Sigmoid colon (tissue), 7 donors: Measurements from ENCODE around the gene SHLD2. TPM values are rescaled to one million over a fixed set of nuclear protein-coding genes. Genes with fewer than 3 reads are reported as not detected.
"Not testable (repeated sequence)": the region's sequence is repeated elsewhere in the genome, so short reads cannot be mapped to it uniquely, and the experiment has no call there.

Experiments
- DNase-seq: peaks from one replicate; pipeline ENCODE4 v3.0.0-alpha.2; 2019
- H3K27ac ChIP-seq, 4 donors: fragments of 200-600 bp; sonication (generic); one replicate each; pipeline ENCODE4 v1.5.1; 2016 to 2019; ENCODE audit warnings: mild to moderate bottlenecking in 1 of 4
- H3K27me3 ChIP-seq, 3 donors: fragments of 200-600 bp; sonication (generic); one replicate each; pipeline ENCODE4 v1.5.1; 2019; ENCODE audit warnings: mild to moderate bottlenecking in 1 of 3
- H3K36me3 ChIP-seq, 4 donors: fragments of 200-600 bp; sonication (generic); one replicate each; pipeline ENCODE4 v1.5.1; 2016 to 2019
- H3K4me1 ChIP-seq, 4 donors: fragments of 200-600 bp; sonication (generic); one replicate each; pipeline ENCODE4 v1.5.1; 2017 to 2019
- H3K4me3 ChIP-seq, 4 donors: fragments of 200-600 bp; sonication (generic); one replicate each; pipeline ENCODE4 v1.5.1; 2017 to 2019; ENCODE audit warnings: mild to moderate bottlenecking in 2 of 4, moderate library complexity in 1 of 4
- H3K9me3 ChIP-seq, 4 donors: fragments of 200-600 bp in 3 of 4; sonication (generic) in 3 of 4; one replicate each; pipeline versions ENCODE4 v1.5.1 to v1.6.1; 2013 to 2019
- CTCF ChIP-seq, 4 experiments: fragments of 450-650 bp in 3 of 4; fragments of 200-600 bp in 1 of 4; IDR thresholded peaks; one replicate each; pipeline ENCODE4 v1.5.1; 2016 to 2019; ENCODE audit warnings: antibody characterized with exemption in 4 of 4, mild to moderate bottlenecking in 3 of 4, moderate library complexity in 2 of 4
- EP300 ChIP-seq, 4 donors: sonication (generic); formaldehyde crosslinking; IDR thresholded peaks; one replicate each; pipeline ENCODE4 v1.6.1; 2017; ENCODE audit warnings: antibody characterized with exemption in 4 of 4
- POLR2A ChIP-seq, 2 donors: fragments of 450-650 bp; IDR thresholded peaks; one replicate each; pipeline ENCODE4 v1.6.1; 2016; ENCODE audit warnings: antibody characterized with exemption in 2 of 2, mild to moderate bottlenecking in 2 of 2, moderate library complexity in 2 of 2
- POLR2AphosphoS5 ChIP-seq, 4 donors: sonication (generic); formaldehyde crosslinking; IDR thresholded peaks; one replicate each; pipeline ENCODE4 v1.6.1; 2017; ENCODE audit warnings: antibody characterized with exemption in 4 of 4
- WGBS, 2 donors: extraction: QIAGEN DNeasy Blood & Tissue Kit; methylation state at CpG; one replicate each; pipeline ENCODE4 v1.1.7; 2013; 5-methylcytosine and 5-hydroxymethylcytosine counted together
- intact Hi-C: fragments of 100-400 bp; cut with DNase I; formaldehyde crosslinking; loops from one replicate; pipeline ENCODE4 v1.15.1; 2023
- polyA plus RNA-seq, 3 donors: library from polyadenylated mRNA; stranded (reverse); fragments of 200-250 nt; gene quantifications; one replicate each; pipeline ENCODE4 v1.2.3, GENCODE V29; 2013
- total RNA-seq, 4 donors: library from RNA; depleted of rRNA; stranded (reverse); fragments of >200 nt; gene quantifications; one replicate each; pipeline ENCODE4 v1.1.0, GENCODE V29; 2016
- donor health status: healthy with polysubstance abuse.
- donor health status: Bipolar disorder and iron deficiency.
- donor health status: healthy.

SHLD2 gene
- total and polyA plus RNA-seq, 7 donors, result 18.8 to 27.0 (median 22.2) TPM

GRCh38 chr10:87092861-87093631, 2.0 kb upstream of the SHLD2 start:
- TF ChIP-seq POLR2A (IDR thresholded peaks at IDR 0.05) (no peak), POLR2AphosphoS5 (IDR thresholded peaks at IDR 0.05) (no peak)
- Histone ChIP-seq H3K36me3 (peaks cover 0 to 7% (median 2%) of the 10 kb centered on the region in 4 donors), H3K4me1 (peaks cover 0 to 57% (median 42%) of the 10 kb centered on the region in 4 donors), H3K27ac (peak overlapping the region; percentile 94 to 98 (median 96)), H3K4me3 (peak overlapping the region; percentile 54 to 91 (median 78)), H3K9me3 (no peaks in the 10 kb centered on the region), H3K27me3 (no peaks in the 10 kb centered on the region)
- intact Hi-C loops, result loop anchor here (10.0 kb wide), 1 partner anchor 408 kb away; no protein-coding TSS in a partner anchor
- WGBS, 2 donors, result 2 to 7% methylated on average over 9 of the region's 9 CpGs
- DNase-seq, result no peak

- Histone ChIP-seq H3K4me3 (peak overlapping the region; percentile 54 to 91 (median 78)), H3K36me3 (peaks cover 0 to 7% (median 2%) of the 10 kb centered on the region in 4 donors), H3K4me1 (peaks cover 0 to 57% (median 42%) of the 10 kb centered on the region in 4 donors), H3K27ac (peak overlapping the region; percentile 94 to 98 (median 96)), H3K27me3 (no peaks in the 10 kb centered on the region), H3K9me3 (no peaks in the 10 kb centered on the region)
- WGBS, 2 donors, result 1% methylated on average over 39 of the region's 39 CpGs
- DNase-seq, result peak; percentile 80
- intact Hi-C loops, result loop anchor here (1.0 to 10.0 kb wide), 2 partner anchors 123 to 409 kb away; no protein-coding TSS in a partner anchor
- no peak for TF ChIP-seq EP300 (IDR thresholded peaks at IDR 0.05)
- no peak for TF ChIP-seq CTCF (IDR thresholded peaks at IDR 0.05)
- TF ChIP-seq POLR2AphosphoS5 (IDR thresholded peaks at IDR 0.05), result peak in 1 of 4 donors; percentile 5
- TF ChIP-seq POLR2A (IDR thresholded peaks at IDR 0.05), result no peak
Measured at GRCh38 chr10:87093632-87094372, 1.2 kb upstream of the SHLD2 start.

GRCh38 chr10:87095236-87095945, 385 bp downstream of the SHLD2 start:
- Histone ChIP-seq H3K4me1 (peaks cover 0 to 47% (median 38%) of the 10 kb centered on the region in 4 donors), H3K27ac (peak overlapping the region; percentile 94 to 98 (median 96)), H3K36me3 (peaks cover 0 to 4% (median 0%) of the 10 kb centered on the region in 4 donors), H3K4me3 (peak overlapping the region; percentile 67 to 91 (median 78)), H3K9me3 (no peaks in the 10 kb centered on the region), H3K27me3 (no peaks in the 10 kb centered on the region)
- peak; percentile 90 for DNase-seq
- intact Hi-C loops, result loop anchor here (10.0 kb wide), 1 partner anchor 411 kb away; no protein-coding TSS in a partner anchor
- whole genome bisulfite sequencing, 2 donors, result 0 to 1% methylated on average over 60 of the region's 60 CpGs
- TF ChIP-seq EP300 (IDR thresholded peaks at IDR 0.05) (no peak), POLR2AphosphoS5 (IDR thresholded peaks at IDR 0.05) (peak in 3 of 4 donors; percentile 63 to 76 (median 65)), CTCF (IDR thresholded peaks at IDR 0.05) (no peak), POLR2A (IDR thresholded peaks at IDR 0.05) (no peak)

- TF ChIP-seq EP300 (IDR thresholded peaks at IDR 0.05) (no peak), POLR2A (IDR thresholded peaks at IDR 0.05) (no peak), POLR2AphosphoS5 (IDR thresholded peaks at IDR 0.05) (no peak), CTCF (IDR thresholded peaks at IDR 0.05) (no peak)
- H3K36me3 ChIP-seq, result peaks cover 0 to 20% (median 3%) of the 10 kb centered on the region in 4 donors
- WGBS, 2 donors, result 95 to 96% methylated on average over 2 of the region's 2 CpGs
- intact Hi-C loops, result no loop called here
- peaks cover 0 to under 1% (median 0%) of the 10 kb centered on the region in 4 donors for H3K4me1 ChIP-seq
- H3K27ac ChIP-seq, result no peak overlapping the region
- no peaks in the 10 kb centered on the region for H3K27me3 ChIP-seq
- no peak overlapping the region for H3K4me3 ChIP-seq
- DNase-seq, result no peak
- no peaks in the 10 kb centered on the region for H3K9me3 ChIP-seq
Measured at GRCh38 chr10:87101996-87102395, 7.0 kb downstream of the SHLD2 start.

- intact Hi-C loops, result not testable (repeated sequence)
Measured at GRCh38 chr10:87104727-87105126, 9.7 kb downstream of the SHLD2 start.

More at GRCh38 chr10:87104727-87105126, 9.7 kb downstream of the SHLD2 start:
- not testable (repeated sequence) for H3K4me1 ChIP-seq, H3K4me3 ChIP-seq, DNase-seq, H3K9me3 ChIP-seq, H3K27ac ChIP-seq, H3K27me3 ChIP-seq
- WGBS, 2 donors, result 77 to 91% methylated on average over 8 of the region's 8 CpGs
- peaks cover 0 to 25% (median 6%) of the 10 kb centered on the region in 4 donors for H3K36me3 ChIP-seq
